Mesothelial cell of epicardium (in vitro differentiated cells): ENCODE measurements around the gene CCDC169. TPM values are rescaled to one million over a fixed set of nuclear protein-coding genes. Genes with fewer than 3 reads are reported as not detected.
A peak's percentile ranks its signal among the peaks of the same experiment; 100 is the strongest.

Source experiments
- DNase-seq, 2 experiments: peaks; one replicate each; pipeline ENCODE4 v3.0.0; 2021; ENCODE audit warnings: low spot score in 2 of 2; ENCODE audit not compliant: unreplicated experiment in 2 of 2
- H3K27ac Mint-ChIP-seq: 2 replicates; pipeline ENCODE4 v1.8.0; 2021; ENCODE audit warnings: mixed read lengths
- H3K27me3 Mint-ChIP-seq: 2 replicates; pipeline ENCODE4 v1.8.0; 2021; ENCODE audit warnings: low read depth, mixed read lengths
- H3K36me3 Mint-ChIP-seq: 2 replicates; pipeline ENCODE4 v1.8.0; 2021; ENCODE audit warnings: mixed read lengths
- H3K4me1 Mint-ChIP-seq: 2 replicates; pipeline ENCODE4 v1.8.0; 2021; ENCODE audit warnings: mixed read lengths
- H3K4me3 Mint-ChIP-seq: 2 replicates; pipeline ENCODE4 v1.8.0; 2021; ENCODE audit warnings: mild to moderate bottlenecking, moderate library complexity, mixed read lengths
- H3K9me3 Mint-ChIP-seq: 2 replicates; pipeline ENCODE4 v1.8.0; 2021; ENCODE audit warnings: mixed read lengths
- CTCF ChIP-seq: fragments of 200-600 bp; sonication (generic); IDR thresholded peaks from one replicate; pipeline ENCODE4 v1.5.0; 2021; ENCODE audit warnings: antibody characterized with exemption; ENCODE audit not compliant: unreplicated experiment
- total RNA-seq: library from RNA; stranded (reverse); gene quantifications from 3 replicates; pipeline ENCODE4 v1.2.1, GENCODE V29; 2021

The CCDC169 gene
- total RNA-seq, 1 donor from 2014 or later: 5.3 TPM

- Mint-ChIP-seq H3K27ac (no peak overlapping the region), H3K9me3 (peaks cover 31% of the 10 kb centered on the region), H3K4me3 (no peak overlapping the region), H3K27me3 (no peaks in the 10 kb centered on the region), H3K4me1 (no peaks in the 10 kb centered on the region), H3K36me3 (peaks cover 2% of the 10 kb centered on the region)
- no peak for TF ChIP-seq CTCF
- no peak for DNase-seq
Measured at GRCh38 chr13:36288794-36289391, 8.7 kb downstream of the CCDC169 start.

GRCh38 chr13:36286006-36286405 lies 11.6 kb downstream of the CCDC169 start:
- Mint-ChIP-seq H3K9me3 (peaks cover 23% of the 10 kb centered on the region), H3K4me1 (peaks cover 4% of the 10 kb centered on the region), H3K27me3 (no peaks in the 10 kb centered on the region), H3K36me3 (peaks cover 2% of the 10 kb centered on the region), H3K4me3 (no peak overlapping the region), H3K27ac (no peak overlapping the region)
- no peak for TF ChIP-seq CTCF
- no peak for DNase-seq

GRCh38 chr13:36282821-36283432 lies 14.7 kb downstream of the CCDC169 start:
- H3K4me1 Mint-ChIP-seq: peaks cover 4% of the 10 kb centered on the region
- peaks cover 14% of the 10 kb centered on the region for H3K9me3 Mint-ChIP-seq
- H3K27me3 Mint-ChIP-seq: no peaks in the 10 kb centered on the region
- DNase-seq: no peak
- no peak overlapping the region for H3K27ac Mint-ChIP-seq
- no peak overlapping the region for H3K4me3 Mint-ChIP-seq
- TF ChIP-seq CTCF: peak; percentile 85
- peaks cover 2% of the 10 kb centered on the region for H3K36me3 Mint-ChIP-seq

GRCh38 chr13:36275190-36276002 lies 22.2 kb downstream of the CCDC169 start:
- no peak for DNase-seq
- peaks cover 12% of the 10 kb centered on the region for H3K9me3 Mint-ChIP-seq
- H3K4me3 Mint-ChIP-seq: no peak overlapping the region
- peaks cover 18% of the 10 kb centered on the region for H3K4me1 Mint-ChIP-seq
- peak; percentile 79 for TF ChIP-seq CTCF
- H3K27me3 Mint-ChIP-seq: no peaks in the 10 kb centered on the region
- peaks cover 5% of the 10 kb centered on the region for H3K36me3 Mint-ChIP-seq
- H3K27ac Mint-ChIP-seq: no peak overlapping the region

- H3K9me3 Mint-ChIP-seq: peaks cover 29% of the 10 kb centered on the region
- no peaks in the 10 kb centered on the region for H3K27me3 Mint-ChIP-seq
- peaks cover 16% of the 10 kb centered on the region for H3K36me3 Mint-ChIP-seq
- no peak overlapping the region for H3K4me3 Mint-ChIP-seq
- no peak overlapping the region for H3K27ac Mint-ChIP-seq
- peaks cover 18% of the 10 kb centered on the region for H3K4me1 Mint-ChIP-seq
- no peak for TF ChIP-seq CTCF
- no peak for DNase-seq
Measured at GRCh38 chr13:36273431-36273830, 24.2 kb downstream of the CCDC169 start.
